ENCODE measurements around the gene ZNF319. TPM values are rescaled to one million over a fixed set of nuclear protein-coding genes. Genes with fewer than 3 reads are reported as not detected.
"Not testable (repeated sequence)": the region's sequence is repeated elsewhere in the genome, so short reads cannot be mapped to it uniquely, and the experiment has no call there.

Gene ZNF319
- polyA plus RNA-seq, 3 donors, result 2.5 to 4.5 (median 3.0) TPM

GRCh38 chr16:58025351-58026138 is 25.1 kb upstream of the ZNF319 start, which contains the start of gene MMP15:
MMP15 (plus strand) TSS chr16:58025754; CDS start chr16:58026351, 597 bp downstream.
- no peak within 1 kb of the TSS for H3K27ac ChIP-seq (ENCODE audit: low read depth, low read length)
- 0 to 1% (median 1%) methylated on average over 50 to 90 of the region's 90 CpGs for WGBS, 3 donors

- WGBS, 3 donors, result 2 to 9% (median 9%) methylated on average over 57 of the region's 57 CpGs
- H3K27ac ChIP-seq (ENCODE audit: low read depth, low read length), result no peak overlapping the region
Measured at GRCh38 chr16:58024486-58025350, 24.2 kb upstream of the ZNF319 start.

- WGBS, 3 donors, result 12 to 36% (median 29%) methylated on average over 18 of the region's 18 CpGs
- no peak overlapping the region for H3K27ac ChIP-seq (ENCODE audit: low read depth, low read length)
Measured at GRCh38 chr16:58022601-58023371, 22.3 kb upstream of the ZNF319 start.

- H3K27ac ChIP-seq (ENCODE audit: low read depth, low read length), result no peak overlapping the region
- 62 to 82% (median 78%) methylated on average over 8 of the region's 8 CpGs for WGBS, 3 donors
Measured at GRCh38 chr16:58021661-58022551, 21.4 kb upstream of the ZNF319 start.

GRCh38 chr16:58020628-58021521 is 20.4 kb upstream of the ZNF319 start:
- 55 to 58% (median 56%) methylated on average over 8 of the region's 8 CpGs for WGBS, 3 donors
- H3K27ac ChIP-seq (ENCODE audit: low read depth, low read length), result no peak overlapping the region

GRCh38 chr16:58019866-58020538 is 19.5 kb upstream of the ZNF319 start:
- WGBS, 3 donors, result 81 to 86% (median 83%) methylated on average over 8 of the region's 8 CpGs
- H3K27ac ChIP-seq (ENCODE audit: low read depth, low read length), result no peak overlapping the region

GRCh38 chr16:58018803-58019202 is 18.3 kb upstream of the ZNF319 start:
- 83 to 89% (median 89%) methylated on average over 7 of the region's 7 CpGs for WGBS, 3 donors
- no peak overlapping the region for H3K27ac ChIP-seq (ENCODE audit: low read depth, low read length)

GRCh38 chr16:58016840-58017446 is 16.5 kb upstream of the ZNF319 start:
- H3K27ac ChIP-seq (ENCODE audit: low read depth, low read length), result no peak overlapping the region
- WGBS, 3 donors, result 43 to 73% (median 66%) methylated on average over 12 of the region's 12 CpGs

- 89 to 94% (median 91%) methylated on average over 9 of the region's 9 CpGs for WGBS, 3 donors
- H3K27ac ChIP-seq (ENCODE audit: low read depth, low read length), result no peak overlapping the region
Measured at GRCh38 chr16:58013201-58013956, 12.9 kb upstream of the ZNF319 start.

GRCh38 chr16:58012481-58012880 is 12.0 kb upstream of the ZNF319 start:
- WGBS, 3 donors, result 74 to 83% (median 76%) methylated on average over 9 of the region's 9 CpGs
- H3K27ac ChIP-seq (ENCODE audit: low read depth, low read length), result no peak overlapping the region

GRCh38 chr16:58011652-58012051 is 11.2 kb upstream of the ZNF319 start:
- 82 to 83% (median 82%) methylated on average over 3 of the region's 3 CpGs for WGBS, 3 donors
- no peak overlapping the region for H3K27ac ChIP-seq (ENCODE audit: low read depth, low read length)

GRCh38 chr16:58010886-58011285 is 10.4 kb upstream of the ZNF319 start:
- WGBS, 3 donors, result 72 to 84% (median 79%) methylated on average over 3 of the region's 3 CpGs
- H3K27ac ChIP-seq (ENCODE audit: low read depth, low read length), result no peak overlapping the region

GRCh38 chr16:58009856-58010416 is 9.5 kb upstream of the ZNF319 start:
- WGBS, 3 donors, result 83 to 95% (median 92%) methylated on average over 11 of the region's 11 CpGs
- no peak overlapping the region for H3K27ac ChIP-seq (ENCODE audit: low read depth, low read length)

- H3K27ac ChIP-seq (ENCODE audit: low read depth, low read length), result not testable (repeated sequence)
- 51 to 89% (median 88%) methylated on average over 12 of the region's 12 CpGs for WGBS, 3 donors
Measured at GRCh38 chr16:58004736-58005135, 4.3 kb upstream of the ZNF319 start.

GRCh38 chr16:58002936-58003335 is 2.5 kb upstream of the ZNF319 start:
- H3K27ac ChIP-seq (ENCODE audit: low read depth, low read length), result no peak overlapping the region
- WGBS, 3 donors, result 93 to 99% (median 98%) methylated on average over 5 of the region's 5 CpGs
